KMS-11 (cell line): ENCODE results near the gene CDH24.

Experiments used
- H2AFZ ChIP-seq: fragments of 200-600 bp; sonication (generic); 2 replicates; pipeline ENCODE4 v1.6.1; 2016; ENCODE audit warnings: antibody characterized with exemption, mixed run types, low read depth
- H3K27ac ChIP-seq: fragments of 200-600 bp; sonication (generic); 2 replicates; pipeline ENCODE4 v1.6.1; 2016; ENCODE audit warnings: mild to moderate bottlenecking, mixed run types
- H3K27me3 ChIP-seq: fragments of 200-600 bp; sonication (generic); 2 replicates; pipeline ENCODE4 v1.6.1; 2017; ENCODE audit warnings: mild to moderate bottlenecking, low read depth, mixed run types, moderate library complexity; ENCODE audit not compliant: insufficient read depth
- H3K36me3 ChIP-seq: fragments of 200-600 bp; sonication (generic); 2 replicates; pipeline ENCODE4 v1.6.1; 2017; ENCODE audit warnings: mild to moderate bottlenecking, mixed run types; ENCODE audit not compliant: insufficient read depth
- H3K4me1 ChIP-seq: fragments of 200-600 bp; sonication (generic); 2 replicates; pipeline ENCODE4 v1.6.1; 2016; ENCODE audit warnings: mild to moderate bottlenecking, low read depth, mixed run types; ENCODE audit not compliant: poor library complexity, severe bottlenecking
- H3K4me2 ChIP-seq: fragments of 200-600 bp; sonication (generic); 2 replicates; pipeline ENCODE4 v1.7.0; 2016; ENCODE audit warnings: mild to moderate bottlenecking, mixed run types
- H3K4me3 ChIP-seq: fragments of 200-600 bp; sonication (generic); IDR thresholded peaks from 2 replicates; pipeline ENCODE4 v1.6.1; 2017; ENCODE audit warnings: low read depth, low read length, mixed read lengths; ENCODE audit not compliant: insufficient read depth
- H3K79me2 ChIP-seq: fragments of 200-600 bp; sonication (generic); 2 replicates; pipeline ENCODE4 v1.6.1; 2016; ENCODE audit warnings: low read depth, mixed run types; ENCODE audit not compliant: insufficient read depth
- H3K9ac ChIP-seq: fragments of 200-600 bp; sonication (generic); 2 replicates; pipeline ENCODE4 v1.6.1; 2016; ENCODE audit warnings: mild to moderate bottlenecking, mixed run types
- H4K20me1 ChIP-seq: fragments of 200-600 bp; sonication (generic); 2 replicates; pipeline ENCODE4 v1.6.1; 2016; ENCODE audit warnings: mild to moderate bottlenecking, mixed run types; ENCODE audit not compliant: insufficient read depth
- CTCF ChIP-seq: fragments of 200-600 bp; sonication (generic); conservative IDR thresholded peaks from 2 replicates; pipeline ENCODE4 v1.6.1; 2017; ENCODE audit warnings: low read depth, mild to moderate bottlenecking, antibody characterized with exemption, low read length, moderate library complexity, mixed read lengths

Gene CDH24

GRCh38 chr14:23066855-23067744 lies 9.8 kb upstream of the CDH24 start:
- H3K4me3 ChIP-seq: no peak overlapping the region
- peaks cover 13% of the 10 kb centered on the region for H3K4me1 ChIP-seq
- no peaks in the 10 kb centered on the region for H3K27me3 ChIP-seq
- no peak overlapping the region for H3K27ac ChIP-seq
- H3K4me2 ChIP-seq: no peak overlapping the region
- no peak overlapping the region for H2AFZ ChIP-seq
- no peak overlapping the region for H3K9ac ChIP-seq
- no peaks in the 10 kb centered on the region; the same call in 1 of the 2 replicates for H3K36me3 ChIP-seq
- H4K20me1 ChIP-seq: no peaks in the 10 kb centered on the region
- peaks cover 11% of the 10 kb centered on the region for H3K79me2 ChIP-seq
- TF ChIP-seq CTCF: no peak

- H3K36me3 ChIP-seq: no peaks in the 10 kb centered on the region; the same call in 1 of the 2 replicates
- H2AFZ ChIP-seq: no peak overlapping the region
- H3K4me2 ChIP-seq: no peak overlapping the region
- no peak overlapping the region for H3K4me3 ChIP-seq
- H3K27me3 ChIP-seq: no peaks in the 10 kb centered on the region
- peaks cover 11% of the 10 kb centered on the region for H3K79me2 ChIP-seq
- peaks cover 7% of the 10 kb centered on the region for H3K4me1 ChIP-seq
- no peak for TF ChIP-seq CTCF
- no peaks in the 10 kb centered on the region for H4K20me1 ChIP-seq
- no peak overlapping the region for H3K27ac ChIP-seq
- no peak overlapping the region for H3K9ac ChIP-seq
These were observed 9.0 kb upstream of the CDH24 start for GRCh38 chr14:23066368-23066767.

GRCh38 chr14:23063601-23064000 lies 6.3 kb upstream of the CDH24 start:
- H3K9ac ChIP-seq: no peak overlapping the region
- H3K36me3 ChIP-seq: no peaks in the 10 kb centered on the region; the same call in 1 of the 2 replicates
- no peaks in the 10 kb centered on the region for H3K79me2 ChIP-seq
- no peak overlapping the region for H3K4me3 ChIP-seq
- no peak overlapping the region for H2AFZ ChIP-seq
- H3K27ac ChIP-seq: no peak overlapping the region
- H3K27me3 ChIP-seq: no peaks in the 10 kb centered on the region
- H4K20me1 ChIP-seq: no peaks in the 10 kb centered on the region
- TF ChIP-seq CTCF: no peak
- peaks cover 1% of the 10 kb centered on the region for H3K4me1 ChIP-seq
- no peak overlapping the region for H3K4me2 ChIP-seq

- H3K9ac ChIP-seq: no peak overlapping the region
- no peaks in the 10 kb centered on the region for H4K20me1 ChIP-seq
- no peaks in the 10 kb centered on the region for H3K79me2 ChIP-seq
- no peaks in the 10 kb centered on the region for H3K4me1 ChIP-seq
- H3K4me3 ChIP-seq: no peak overlapping the region
- H2AFZ ChIP-seq: no peak overlapping the region
- no peak overlapping the region for H3K4me2 ChIP-seq
- no peak overlapping the region for H3K27ac ChIP-seq
- TF ChIP-seq CTCF: no peak
- no peaks in the 10 kb centered on the region for H3K27me3 ChIP-seq
- H3K36me3 ChIP-seq: no peaks in the 10 kb centered on the region; the same call in 1 of the 2 replicates
These were observed 4.7 kb upstream of the CDH24 start for GRCh38 chr14:23062002-23062401.
